Common myeloid progenitor, CD34-positive (primary cell): ENCODE results near the gene PTPDC1.
"Not testable (repeated sequence)": the region's sequence is repeated elsewhere in the genome, so short reads cannot be mapped to it uniquely, and the experiment has no call there.

ENCODE experiments used
- CTCF ChIA-PET: fragments of 350-600 bp; sonication (Branson Sonifier 250); formaldehyde crosslinking; loops from one replicate; lab custom pipeline; 2021; ENCODE audit warnings: antibody characterized with exemption; lab: Charles Lee
- POLR2A ChIA-PET: fragments of 350-600 bp; sonication (Branson Sonifier 250); formaldehyde crosslinking; loops from one replicate; lab custom pipeline; 2021; ENCODE audit warnings: antibody characterized with exemption; lab: Charles Lee
- DNase-seq, 3 donors: peaks; one replicate each; pipeline versions ENCODE4 v3.0.0 to v3.0.0-alpha.2; 2013
- H3K27ac ChIP-seq, 2 experiments: 1 replicate in 1 of 2; 2 replicates in 1 of 2; pipeline ENCODE4 v1.7.0; 2013; ENCODE audit warnings: inconsistent platforms in 2 of 2, low read length in 2 of 2, mild to moderate bottlenecking in 2 of 2, low read depth in 1 of 2, moderate library complexity in 1 of 2; ENCODE audit not compliant: severe bottlenecking in 2 of 2, insufficient read depth in 1 of 2, poor library complexity in 1 of 2
- H3K27me3 ChIP-seq, 5 experiments: replicated peaks in 2 of 5; 1 replicate in 3 of 5; 2 replicates in 2 of 5; pipeline versions ENCODE4 v1.6.1 to v1.7.0; 2013; ENCODE audit warnings: low read length in 4 of 5, mild to moderate bottlenecking in 2 of 5, moderate library complexity in 2 of 5, inconsistent platforms in 1 of 5; ENCODE audit not compliant: insufficient read depth in 5 of 5, control insufficient read depth in 4 of 5
- H3K36me3 ChIP-seq, 4 experiments: 1 replicate in 2 of 4; 2 replicates in 2 of 4; pipeline versions ENCODE4 v1.6.1 to v1.7.0; 2013; ENCODE audit warnings: low read length in 3 of 4, control low read depth in 1 of 4, mild to moderate bottlenecking in 1 of 4; ENCODE audit not compliant: control insufficient read depth in 4 of 4, insufficient read depth in 4 of 4
- H3K4me1 ChIP-seq, 4 experiments: 1 replicate in 3 of 4; 2 replicates in 1 of 4; pipeline versions ENCODE4 v1.6.1 to v1.7.1; 2013; ENCODE audit warnings: low read length in 3 of 4, mild to moderate bottlenecking in 3 of 4, control low read depth in 1 of 4, inconsistent platforms in 1 of 4, moderate library complexity in 1 of 4; ENCODE audit not compliant: control insufficient read depth in 4 of 4, insufficient read depth in 4 of 4; ENCODE audit errors: control extremely low read depth in 1 of 4
- H3K4me3 ChIP-seq, 7 experiments: 1 replicate in 4 of 7; 2 replicates in 3 of 7; pipeline versions ENCODE4 v1.5.1 to v1.7.0; 2013; ENCODE audit warnings: mild to moderate bottlenecking in 7 of 7, low read length in 6 of 7, moderate library complexity in 6 of 7, inconsistent platforms in 2 of 7, low read depth in 2 of 7, control low read depth in 1 of 7; ENCODE audit not compliant: insufficient read depth in 4 of 7, control insufficient read depth in 1 of 7; ENCODE audit errors: extremely low read depth in 1 of 7
- H3K9me3 ChIP-seq, 5 experiments: 1 replicate in 4 of 5; 2 replicates in 1 of 5; pipeline versions ENCODE4 v1.6.1 to v1.7.1; 2013; ENCODE audit warnings: low read length in 4 of 5, mild to moderate bottlenecking in 2 of 5, inconsistent platforms in 1 of 5, low read depth in 1 of 5, moderate library complexity in 1 of 5; ENCODE audit not compliant: control insufficient read depth in 4 of 5, insufficient read depth in 2 of 5; ENCODE audit errors: control extremely low read depth in 1 of 5
- whole genome bisulfite sequencing: methylation state at CpG from one replicate; pipeline ENCODE4 v1.1.5; 2013; ENCODE audit not compliant: insufficient coverage; 5-methylcytosine and 5-hydroxymethylcytosine counted together

Gene PTPDC1

GRCh38 chr9:94101162-94101853 is 17.0 kb downstream of the PTPDC1 start:
- 100% methylated on average over 1 of the region's 7 CpGs for WGBS
- ChIA-PET CTCF (interaction anchor here (1.6 kb wide), 1 partner anchor 111 kb away, joined by 4 read pairs; no protein-coding TSS in a partner anchor), POLR2A (interaction anchor here (0.6 kb wide), 1 partner anchor 83 kb away, joined by 3 read pairs; no protein-coding TSS in a partner anchor)

GRCh38 chr9:94108584-94108983 is 24.3 kb downstream of the PTPDC1 start:
- Histone ChIP-seq H3K4me1 (peaks cover 0 to 8% (median 2%) of the 10 kb centered on the region in 4 experiments), H3K4me3 (no peak overlapping the region), H3K9me3 (peaks cover 0 to 4% (median 0%) of the 10 kb centered on the region in 5 experiments), H3K27me3 (no peaks in the 10 kb centered on the region), H3K27ac (no peak overlapping the region), H3K36me3 (peaks cover 0 to 2% (median 0%) of the 10 kb centered on the region in 4 experiments)
- 76% methylated on average over 2 of the region's 3 CpGs for WGBS
- POLR2A ChIA-PET, result no interaction called here
- CTCF ChIA-PET, result no interaction called here
- DNase-seq, result no peak

More at GRCh38 chr9:94101162-94101853, 17.0 kb downstream of the PTPDC1 start:
- Histone ChIP-seq H3K27me3 (no peaks in the 10 kb centered on the region), H3K9me3 (peaks cover 0 to 3% (median 0%) of the 10 kb centered on the region in 5 experiments), H3K4me3 (no peak overlapping the region), H3K27ac (no peak overlapping the region), H3K36me3 (peaks cover 0 to 3% (median under 1%) of the 10 kb centered on the region in 4 experiments), H3K4me1 (peaks cover 0 to 7% (median 0%) of the 10 kb centered on the region in 4 experiments)
- peak in 2 of 3 donors; percentile 9 to 18 for DNase-seq

- H3K4me3 ChIP-seq, result no peak overlapping the region
- peaks cover 0 to 2% (median 0%) of the 10 kb centered on the region in 4 experiments for H3K36me3 ChIP-seq
- H3K4me1 ChIP-seq, result peaks cover 0 to 8% (median 2%) of the 10 kb centered on the region in 4 experiments
- peaks cover 0 to 4% (median 0%) of the 10 kb centered on the region in 5 experiments for H3K9me3 ChIP-seq
- CTCF ChIA-PET, result interaction anchor here (1.3 to 1.7 kb wide), 2 partner anchors 10 to 103 kb away, joined by 3 to 6 read pairs; no protein-coding TSS in a partner anchor
- 100% methylated on average over 1 of the region's 3 CpGs for WGBS
- no peaks in the 10 kb centered on the region for H3K27me3 ChIP-seq
- H3K27ac ChIP-seq, result no peak overlapping the region
- POLR2A ChIA-PET, result no interaction called here
- no peak for DNase-seq
These were observed 26.6 kb downstream of the PTPDC1 start for GRCh38 chr9:94110821-94111252.

GRCh38 chr9:94111446-94111845 is 27.2 kb downstream of the PTPDC1 start:
- 100% methylated on average over 1 of the region's 2 CpGs for WGBS
- ChIA-PET CTCF (interaction anchor here (1.3 to 1.7 kb wide), 2 partner anchors 9 to 103 kb away, joined by 3 to 6 read pairs; no protein-coding TSS in a partner anchor), POLR2A (no interaction called here)
- no peak overlapping the region for H3K27ac ChIP-seq
- no peaks in the 10 kb centered on the region for H3K27me3 ChIP-seq
- no peaks in the 10 kb centered on the region for H3K9me3 ChIP-seq
- no peaks in the 10 kb centered on the region for H3K36me3 ChIP-seq
- peaks cover 0 to 8% (median 2%) of the 10 kb centered on the region in 4 experiments for H3K4me1 ChIP-seq
- H3K4me3 ChIP-seq, result no peak overlapping the region
- DNase-seq, result no peak

GRCh38 chr9:94112716-94113465 is 28.6 kb downstream of the PTPDC1 start:
- Histone ChIP-seq H3K4me1 (peaks cover 0 to 8% (median 2%) of the 10 kb centered on the region in 4 experiments), H3K4me3 (peak overlapping the region in 2 of 7 experiments; percentile 5 to 17), H3K36me3 (no peaks in the 10 kb centered on the region), H3K27me3 (no peaks in the 10 kb centered on the region), H3K9me3 (no peaks in the 10 kb centered on the region), H3K27ac (no peak overlapping the region)
- DNase-seq, result peak in 1 of 3 donors; percentile 4
- CTCF ChIA-PET, result no interaction called here
- POLR2A ChIA-PET, result no interaction called here
- WGBS, result 69% methylated on average over 7 of the region's 8 CpGs

- H3K27ac ChIP-seq, result not testable (repeated sequence)
These were observed 35.8 kb downstream of the PTPDC1 start for GRCh38 chr9:94120088-94120487.

More at GRCh38 chr9:94120088-94120487, 35.8 kb downstream of the PTPDC1 start:
- POLR2A ChIA-PET, DNase-seq, H3K4me1 ChIP-seq, H3K36me3 ChIP-seq, H3K27me3 ChIP-seq, H3K9me3 ChIP-seq, H3K4me3 ChIP-seq: not testable (repeated sequence)
- CTCF ChIA-PET, result interaction anchor here (2.2 kb wide), 1 partner anchor 9 kb away, joined by 6 read pairs; no protein-coding TSS in a partner anchor
- 97% methylated on average over 6 of the region's 7 CpGs for WGBS
